ENCODE measurements around the gene PTGDR.

The PTGDR gene

DNA sequence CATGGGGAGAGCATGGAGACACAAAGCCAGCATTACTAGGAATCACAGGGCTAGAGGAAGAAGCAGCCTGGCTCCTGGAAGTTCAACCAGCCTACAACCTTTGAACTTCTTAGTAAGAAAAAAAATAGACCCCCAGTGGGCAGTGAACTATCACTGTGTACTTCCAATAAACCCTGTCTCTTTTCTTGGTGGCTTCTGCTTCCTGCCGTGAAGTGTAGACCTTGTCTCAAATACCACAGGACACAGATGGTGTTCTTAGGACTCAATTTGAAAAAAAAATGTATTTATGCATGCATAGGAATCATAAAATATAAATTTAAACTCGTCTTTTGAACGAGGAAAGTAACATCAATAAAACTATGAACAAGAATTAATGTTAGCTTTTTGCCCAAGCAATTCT lies 43.0 kb downstream of the PTGDR start:
- no peak for DNase-seq (ENCODE audit: low read depth in 1 of 2, low spot score in 1 of 2)

DNA sequence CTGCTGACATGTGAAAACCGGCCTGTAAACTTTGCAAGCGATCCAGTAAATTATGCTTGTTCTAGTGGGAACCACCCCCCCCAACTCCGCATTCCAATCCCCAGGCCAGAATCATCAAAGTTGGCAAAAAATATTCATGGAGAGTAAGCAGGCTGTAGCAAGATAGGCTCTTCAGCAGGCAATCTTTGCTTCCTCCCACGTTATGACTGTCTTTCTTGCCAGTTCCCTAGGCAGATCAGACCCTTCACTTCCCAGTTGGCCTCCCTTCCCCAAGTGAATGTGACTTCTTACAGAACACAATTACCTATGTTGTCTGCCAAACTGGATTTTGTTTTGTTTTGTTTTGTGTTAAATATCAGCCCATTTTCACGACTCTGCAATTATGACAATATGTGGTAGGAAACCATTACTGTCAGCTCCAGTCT lies 45.4 kb downstream of the PTGDR start:
- no peak for DNase-seq (ENCODE audit: low read depth in 1 of 2, low spot score in 1 of 2)

- no peak for DNase-seq (ENCODE audit: low read depth in 1 of 2, low spot score in 1 of 2)
Measured at GRCh38 chr14:52313462-52313861, 46.0 kb downstream of the PTGDR start.

- peak; percentile 48 to 70 for DNase-seq (ENCODE audit: low read depth in 1 of 2, low spot score in 1 of 2)
Measured at GRCh38 chr14:52313903-52314594, 46.6 kb downstream of the PTGDR start, which contains the start of gene PTGER2. Gene PTGER2 (plus strand): TSS chr14:52314312. CDS start chr14:52314549, 237 bp downstream.

DNA sequence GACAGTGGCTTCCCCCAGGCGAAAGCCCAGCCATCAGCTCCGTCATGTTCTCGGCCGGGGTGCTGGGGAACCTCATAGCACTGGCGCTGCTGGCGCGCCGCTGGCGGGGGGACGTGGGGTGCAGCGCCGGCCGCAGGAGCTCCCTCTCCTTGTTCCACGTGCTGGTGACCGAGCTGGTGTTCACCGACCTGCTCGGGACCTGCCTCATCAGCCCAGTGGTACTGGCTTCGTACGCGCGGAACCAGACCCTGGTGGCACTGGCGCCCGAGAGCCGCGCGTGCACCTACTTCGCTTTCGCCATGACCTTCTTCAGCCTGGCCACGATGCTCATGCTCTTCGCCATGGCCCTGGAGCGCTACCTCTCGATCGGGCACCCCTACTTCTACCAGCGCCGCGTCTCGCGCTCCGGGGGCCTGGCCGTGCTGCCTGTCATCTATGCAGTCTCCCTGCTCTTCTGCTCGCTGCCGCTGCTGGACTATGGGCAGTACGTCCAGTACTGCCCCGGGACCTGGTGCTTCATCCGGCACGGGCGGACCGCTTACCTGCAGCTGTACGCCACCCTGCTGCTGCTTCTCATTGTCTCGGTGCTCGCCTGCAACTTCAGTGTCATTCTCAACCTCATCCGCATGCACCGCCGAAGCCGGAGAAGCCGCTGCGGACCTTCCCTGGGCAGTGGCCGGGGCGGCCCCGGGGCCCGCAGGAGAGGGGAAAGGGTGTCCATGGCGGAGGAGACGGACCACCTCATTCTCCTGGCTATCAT lies 47.3 kb downstream of the PTGDR start:
- peak; percentile 8 to 11 for DNase-seq (ENCODE audit: low read depth in 1 of 2, low spot score in 1 of 2)

DNA sequence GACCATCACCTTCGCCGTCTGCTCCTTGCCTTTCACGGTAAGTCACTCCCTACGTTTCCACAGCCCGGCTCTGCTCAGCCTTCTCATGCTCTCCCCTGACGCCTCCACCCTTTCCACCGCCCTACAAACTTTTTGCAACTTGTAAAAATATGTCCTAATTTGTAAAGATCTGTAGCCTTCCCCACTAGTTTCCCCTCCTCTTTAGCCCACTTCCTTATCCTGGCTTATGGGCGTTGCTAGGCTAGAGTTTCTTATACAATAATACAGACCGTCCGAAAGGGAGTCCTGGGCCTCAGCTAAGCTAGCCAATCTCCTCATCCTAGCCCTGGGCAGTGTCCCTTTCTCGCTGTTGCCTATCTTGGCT lies 47.8 kb downstream of the PTGDR start:
- DNase-seq (ENCODE audit: low read depth in 1 of 2, low spot score in 1 of 2): no peak

DNA sequence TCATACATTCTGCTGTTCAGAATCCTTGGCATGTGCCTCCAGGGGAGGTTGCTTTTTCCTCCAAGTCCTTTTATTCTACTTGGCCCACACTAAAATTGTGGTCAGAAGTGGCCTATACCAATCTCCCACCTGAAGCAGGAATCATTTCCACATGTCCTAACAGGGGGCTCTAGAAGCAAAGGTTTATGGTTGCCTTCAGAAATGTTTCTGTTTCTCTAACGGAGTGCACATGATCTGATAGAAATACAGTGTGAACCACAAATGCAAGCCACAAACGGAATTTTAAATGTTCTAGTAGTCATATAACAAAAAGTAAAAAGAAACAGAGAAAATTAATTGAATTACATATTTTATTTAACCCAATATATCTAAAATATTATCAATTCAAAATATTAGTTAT lies 50.6 kb downstream of the PTGDR start:
- no peak for DNase-seq (ENCODE audit: low read depth in 1 of 2, low spot score in 1 of 2)

GRCh38 chr14:52318826-52319645 lies 51.5 kb downstream of the PTGDR start:
- no peak for DNase-seq (ENCODE audit: low read depth in 1 of 2, low spot score in 1 of 2)

GRCh38 chr14:52319919-52320318 lies 52.4 kb downstream of the PTGDR start:
- DNase-seq (ENCODE audit: low read depth in 1 of 2, low spot score in 1 of 2): no peak

GRCh38 chr14:52325126-52325525 lies 57.6 kb downstream of the PTGDR start:
- no peak for DNase-seq (ENCODE audit: low read depth in 1 of 2, low spot score in 1 of 2)

DNA sequence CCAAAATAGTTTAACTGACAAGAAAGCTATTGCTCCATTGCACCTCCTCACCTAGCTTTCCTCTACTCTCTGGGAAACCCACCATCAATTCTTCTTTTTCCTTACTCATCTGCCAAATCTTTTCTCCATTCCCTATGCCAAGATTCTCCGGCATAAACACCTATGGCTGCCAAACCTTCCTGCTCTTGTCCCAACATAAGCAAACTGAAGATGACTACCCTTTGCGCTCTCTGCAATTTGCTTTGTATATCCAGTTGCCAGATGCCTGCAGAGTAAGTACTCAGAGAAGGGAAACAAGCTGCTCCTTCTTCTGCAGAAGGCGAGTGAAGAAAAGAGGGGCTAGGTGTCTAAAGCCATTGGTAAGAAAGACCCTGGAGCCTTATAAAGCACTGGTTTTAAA lies 58.1 kb downstream of the PTGDR start:
- no peak for DNase-seq (ENCODE audit: low read depth in 1 of 2, low spot score in 1 of 2)
